GM18526 (cell line): Measurements from ENCODE around the gene IQSEC1.

Source experiments
- POLR2A ChIP-seq: IDR thresholded peaks from 3 replicates; pipeline ENCODE4 v1.6.1; 2011; ENCODE audit not compliant: insufficient read length; ENCODE audit errors: extremely low read depth

The IQSEC1 gene

GRCh38 chr3:13006216-13006990, 66.8 kb downstream of the IQSEC1 start:
- no peak for TF ChIP-seq POLR2A

GRCh38 chr3:13005301-13005700, 67.9 kb downstream of the IQSEC1 start:
- no peak for TF ChIP-seq POLR2A

GRCh38 chr3:13004376-13004775, 68.9 kb downstream of the IQSEC1 start:
- no peak for TF ChIP-seq POLR2A

GRCh38 chr3:13003608-13004007, 69.6 kb downstream of the IQSEC1 start:
- TF ChIP-seq POLR2A = no peak

- no peak for TF ChIP-seq POLR2A
Observed at GRCh38 chr3:13002398-13003124, 70.7 kb downstream of the IQSEC1 start.

- no peak for TF ChIP-seq POLR2A
Observed at GRCh38 chr3:12999147-13000140, 73.8 kb downstream of the IQSEC1 start.

- no peak for TF ChIP-seq POLR2A
Observed at GRCh38 chr3:12998648-12999047, 74.6 kb downstream of the IQSEC1 start.

GRCh38 chr3:12997387-12997786, 75.8 kb downstream of the IQSEC1 start:
- TF ChIP-seq POLR2A = no peak

- no peak for TF ChIP-seq POLR2A
Observed at GRCh38 chr3:12996181-12996506, 77.1 kb downstream of the IQSEC1 start.

- TF ChIP-seq POLR2A = no peak
Observed at GRCh38 chr3:12995389-12996180, 77.6 kb downstream of the IQSEC1 start.

- TF ChIP-seq POLR2A = peak; percentile 16
Observed at GRCh38 chr3:12994607-12995388, 78.4 kb downstream of the IQSEC1 start.

GRCh38 chr3:12994357-12994606, 78.9 kb downstream of the IQSEC1 start:
- TF ChIP-seq POLR2A = no peak

- TF ChIP-seq POLR2A = no peak
Observed at GRCh38 chr3:12993517-12994356, 79.5 kb downstream of the IQSEC1 start.
